ENCODE measurements around the gene SMPD3. TPM values are rescaled to one million over a fixed set of nuclear protein-coding genes. Genes with fewer than 3 reads are reported as not detected.
A peak's percentile ranks its signal among the peaks of the same experiment; 100 is the strongest.

Gene SMPD3
- total and polyA plus RNA-seq, 10 donors: 0.66 to 6.5 (median 1.9) TPM

DNA sequence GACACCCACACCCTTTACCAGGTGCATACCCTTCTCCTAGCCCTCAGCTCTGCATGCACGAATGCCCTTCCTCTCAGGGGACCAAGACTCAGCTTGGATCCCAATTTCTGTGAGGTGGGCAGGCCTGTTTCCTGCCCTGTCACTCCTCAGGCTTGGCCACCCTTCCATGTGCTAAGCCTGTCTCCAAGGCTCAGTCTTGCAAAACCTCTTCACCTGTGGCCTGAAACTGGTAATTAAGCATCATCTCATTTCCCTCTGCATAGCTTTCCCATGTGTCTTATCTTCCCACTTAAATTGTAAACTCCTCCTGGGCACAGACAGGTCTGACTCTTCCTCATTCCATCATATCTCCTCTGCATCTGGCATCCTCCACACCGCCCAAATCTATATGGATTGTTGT is 31.0 kb upstream of the SMPD3 start:
- peak; percentile 30 for DNase-seq
- no peaks in the 10 kb centered on the region for H3K9me3 ChIP-seq
- no peak for TF ChIP-seq POLR2AphosphoS5 (IDR thresholded peaks at IDR 0.05)
- no peak for TF ChIP-seq POLR2A (IDR thresholded peaks at IDR 0.05)
- TF ChIP-seq, protein P1, sequence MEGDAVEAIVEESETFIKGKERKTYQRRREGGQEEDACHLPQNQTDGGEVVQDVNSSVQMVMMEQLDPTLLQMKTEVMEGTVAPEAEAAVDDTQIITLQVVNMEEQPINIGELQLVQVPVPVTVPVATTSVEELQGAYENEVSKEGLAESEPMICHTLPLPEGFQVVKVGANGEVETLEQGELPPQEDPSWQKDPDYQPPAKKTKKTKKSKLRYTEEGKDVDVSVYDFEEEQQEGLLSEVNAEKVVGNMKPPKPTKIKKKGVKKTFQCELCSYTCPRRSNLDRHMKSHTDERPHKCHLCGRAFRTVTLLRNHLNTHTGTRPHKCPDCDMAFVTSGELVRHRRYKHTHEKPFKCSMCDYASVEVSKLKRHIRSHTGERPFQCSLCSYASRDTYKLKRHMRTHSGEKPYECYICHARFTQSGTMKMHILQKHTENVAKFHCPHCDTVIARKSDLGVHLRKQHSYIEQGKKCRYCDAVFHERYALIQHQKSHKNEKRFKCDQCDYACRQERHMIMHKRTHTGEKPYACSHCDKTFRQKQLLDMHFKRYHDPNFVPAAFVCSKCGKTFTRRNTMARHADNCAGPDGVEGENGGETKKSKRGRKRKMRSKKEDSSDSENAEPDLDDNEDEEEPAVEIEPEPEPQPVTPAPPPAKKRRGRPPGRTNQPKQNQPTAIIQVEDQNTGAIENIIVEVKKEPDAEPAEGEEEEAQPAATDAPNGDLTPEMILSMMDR (IDR thresholded peaks at IDR 0.05 in 8 of 11, conservative IDR thresholded peaks at IDR 0.05 in 3 of 11): no peak
- H3K27ac ChIP-seq: no peak overlapping the region
- WGBS, 5 donors: 61 to 75% (median 63%) methylated on average over 2 of the region's 2 CpGs
- peaks cover 0 to 26% (median 3%) of the 10 kb centered on the region in 6 donors for H3K4me1 ChIP-seq
- no peaks in the 10 kb centered on the region for H3K36me3 ChIP-seq
- intact Hi-C loops (cut with DNase I; ENCODE audit: low total_unique reads): no loop called here
- H3K27me3 ChIP-seq (replicated peaks in 1 of 7): no peaks in the 10 kb centered on the region
- no peak overlapping the region for H3K4me3 ChIP-seq

DNA sequence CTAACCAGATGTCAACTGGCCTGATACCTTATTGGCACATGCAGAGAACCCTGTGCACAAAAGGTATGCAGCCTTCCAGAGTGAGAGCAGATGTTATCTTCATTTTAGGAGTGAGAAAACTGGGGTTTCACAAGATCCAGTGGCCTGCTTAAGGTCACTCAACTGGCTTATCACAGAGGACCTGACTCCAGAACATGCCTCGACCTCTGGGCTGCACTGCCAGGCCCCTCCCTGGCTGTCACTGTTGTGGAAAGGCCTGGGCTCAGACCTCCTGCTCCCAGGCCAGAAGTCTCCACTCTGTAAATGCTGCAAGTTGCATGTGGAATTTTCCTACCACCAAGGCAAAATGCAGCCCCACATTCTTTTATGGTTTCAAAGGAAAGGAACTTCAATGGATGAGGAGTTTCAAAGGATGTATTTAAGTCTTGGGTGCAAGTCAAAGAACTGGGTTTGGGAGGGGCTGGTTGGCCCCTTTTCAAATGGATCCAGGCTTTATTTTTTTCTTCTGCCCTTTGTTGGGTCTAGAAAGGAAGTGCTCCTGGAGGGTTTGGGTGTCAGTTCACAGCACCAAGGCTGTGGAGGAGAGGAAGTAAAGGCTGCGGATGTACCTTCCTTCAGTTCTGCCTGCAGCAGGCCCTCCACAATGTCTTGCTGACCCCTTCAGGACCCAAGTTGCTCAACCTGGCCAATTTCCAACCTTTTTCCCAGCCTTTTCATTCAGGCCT is 30.4 kb upstream of the SMPD3 start:
- intact Hi-C loops (cut with DNase I; ENCODE audit: low total_unique reads): no loop called here
- H3K9me3 ChIP-seq: no peaks in the 10 kb centered on the region
- H3K27ac ChIP-seq: no peak overlapping the region
- H3K36me3 ChIP-seq: no peaks in the 10 kb centered on the region
- 48 to 68% (median 61%) methylated on average over 2 of the region's 2 CpGs for WGBS, 5 donors
- H3K4me1 ChIP-seq: peaks cover 0 to 32% (median 6%) of the 10 kb centered on the region in 6 donors
- no peak overlapping the region for H3K4me3 ChIP-seq
- peak; percentile 16 for DNase-seq
- no peaks in the 10 kb centered on the region for H3K27me3 ChIP-seq (replicated peaks in 1 of 7)
- TF ChIP-seq POLR2A (IDR thresholded peaks at IDR 0.05) (no peak), POLR2AphosphoS5 (IDR thresholded peaks at IDR 0.05) (no peak)
- TF ChIP-seq, protein P1 (IDR thresholded peaks at IDR 0.05 in 8 of 11, conservative IDR thresholded peaks at IDR 0.05 in 3 of 11): no peak

DNA sequence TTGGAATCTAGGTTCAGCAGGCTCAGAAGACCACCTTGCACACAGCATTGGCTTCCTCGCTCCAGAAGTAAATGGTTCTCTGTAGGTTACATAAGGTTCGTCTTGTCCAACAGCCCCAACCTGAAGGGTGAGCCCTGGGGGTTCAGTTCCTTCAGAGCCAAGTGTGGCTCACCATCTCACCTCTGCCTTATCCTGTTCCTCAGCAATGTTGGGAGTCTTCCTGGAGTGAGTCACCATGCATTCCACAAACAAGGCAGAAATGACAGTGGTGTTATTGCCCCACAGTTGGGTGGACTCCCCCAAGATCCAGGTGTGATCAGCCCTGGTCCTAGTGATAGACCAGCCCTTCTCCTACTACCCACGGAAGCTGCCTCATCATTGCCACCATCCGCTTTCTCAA is 26.8 kb upstream of the SMPD3 start:
- Histone ChIP-seq H3K27ac (no peak overlapping the region), H3K27me3 (replicated peaks in 1 of 7) (no peaks in the 10 kb centered on the region), H3K4me3 (no peak overlapping the region), H3K4me1 (peaks cover 13 to 45% (median 27%) of the 10 kb centered on the region in 6 donors), H3K36me3 (no peaks in the 10 kb centered on the region), H3K9me3 (no peaks in the 10 kb centered on the region)
- intact Hi-C loops (cut with DNase I; ENCODE audit: low total_unique reads): no loop called here
- WGBS, 5 donors: 89 to 94% (median 93%) methylated on average over 4 of the region's 4 CpGs
- TF ChIP-seq POLR2A (IDR thresholded peaks at IDR 0.05) (no peak), POLR2AphosphoS5 (IDR thresholded peaks at IDR 0.05) (no peak)
- TF ChIP-seq, protein P1 (IDR thresholded peaks at IDR 0.05 in 8 of 11, conservative IDR thresholded peaks at IDR 0.05 in 3 of 11): no peak
- no peak for DNase-seq

DNA sequence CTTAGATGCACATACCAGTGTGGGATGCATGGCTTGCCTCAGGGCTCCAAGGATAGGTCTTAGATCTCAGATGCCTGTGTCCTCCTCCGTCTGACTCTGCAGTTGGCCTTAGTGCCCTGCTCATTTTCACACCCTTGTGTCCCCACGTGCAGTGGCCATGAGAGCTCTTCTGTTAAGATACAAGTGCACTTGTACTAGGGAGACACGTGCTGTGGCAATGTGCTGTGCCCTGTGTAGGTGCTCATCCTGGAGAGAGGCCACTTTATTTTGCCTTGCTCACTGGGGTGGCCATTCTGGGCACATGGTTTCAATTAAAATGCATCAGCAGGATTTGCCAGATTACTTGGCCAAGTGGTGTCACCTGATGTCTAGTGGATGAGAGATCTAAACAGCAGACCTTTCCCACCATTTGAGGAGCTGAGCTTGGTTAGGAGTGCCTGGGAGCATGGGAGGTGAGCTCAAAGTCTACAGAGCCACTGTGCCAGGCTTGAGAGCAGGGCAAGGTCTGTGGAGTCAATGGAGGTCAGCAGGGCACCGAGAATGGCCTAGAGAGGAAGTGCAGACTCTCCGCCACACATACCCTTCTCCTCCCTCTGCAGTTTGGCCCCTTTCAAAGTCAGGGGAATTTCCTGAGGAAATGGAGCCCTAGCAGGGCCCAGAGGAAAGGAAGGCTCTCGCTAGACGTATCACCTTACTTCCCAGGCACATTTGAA is 25.2 kb upstream of the SMPD3 start:
- H3K27me3 ChIP-seq (replicated peaks in 1 of 7): no peaks in the 10 kb centered on the region
- intact Hi-C loops (cut with DNase I; ENCODE audit: low total_unique reads): no loop called here
- no peaks in the 10 kb centered on the region for H3K9me3 ChIP-seq
- peak in 1 of 3 donors; percentile 51 for TF ChIP-seq POLR2AphosphoS5 (IDR thresholded peaks at IDR 0.05)
- no peak for TF ChIP-seq POLR2A (IDR thresholded peaks at IDR 0.05)
- TF ChIP-seq, protein P1 (IDR thresholded peaks at IDR 0.05 in 8 of 11, conservative IDR thresholded peaks at IDR 0.05 in 3 of 11): no peak
- no peaks in the 10 kb centered on the region for H3K36me3 ChIP-seq
- H3K4me3 ChIP-seq: no peak overlapping the region
- no peak for DNase-seq
- WGBS, 5 donors: 41 to 54% (median 50%) methylated on average over 7 of the region's 7 CpGs
- peak overlapping the region in 4 of 8 donors; percentile 12 to 26 (median 17) for H3K27ac ChIP-seq
- peaks cover 20 to 50% (median 40%) of the 10 kb centered on the region in 6 donors for H3K4me1 ChIP-seq

All from spleen (tissue), 11 donors.